Measurements from ENCODE around the gene CELSR2. TPM values are rescaled to one million over a fixed set of nuclear protein-coding genes. Genes with fewer than 3 reads are reported as not detected.
A peak's percentile ranks its signal among the peaks of the same experiment; 100 is the strongest.

Gene CELSR2
- polyA plus RNA-seq, 1 donor, result 11.3 TPM

- DNase-seq, result no peak
- Histone ChIP-seq H3K9me3 (ENCODE audit: control insufficient read depth, low read depth, low read length) (peaks cover 2% of the 10 kb centered on the region), H3K27ac (ENCODE audit: low read length) (no peak overlapping the region), H3K4me3 (ENCODE audit: low read length) (no peak overlapping the region), H3K36me3 (ENCODE audit: control insufficient read depth, insufficient read depth, low read length) (peaks cover 23% of the 10 kb centered on the region), H3K4me1 (ENCODE audit: control insufficient read depth, insufficient read depth, low read length) (peaks cover 43% of the 10 kb centered on the region), H3K27me3 (ENCODE audit: control insufficient read depth, insufficient read depth, low read length) (no peaks in the 10 kb centered on the region)
- no CpG with 5 or more reads among the region's 13 CpGs for WGBS (ENCODE audit: insufficient coverage, low lambda C conversion rate)
These were observed 22.9 kb downstream of the CELSR2 start for GRCh38 chr1:109272021-109272799.

GRCh38 chr1:109272831-109273547 lies 23.6 kb downstream of the CELSR2 start:
- Histone ChIP-seq H3K4me1 (ENCODE audit: control insufficient read depth, insufficient read depth, low read length) (peaks cover 51% of the 10 kb centered on the region), H3K4me3 (ENCODE audit: low read length) (no peak overlapping the region), H3K36me3 (ENCODE audit: control insufficient read depth, insufficient read depth, low read length) (peaks cover 21% of the 10 kb centered on the region), H3K9me3 (ENCODE audit: control insufficient read depth, low read depth, low read length) (peaks cover 2% of the 10 kb centered on the region), H3K27me3 (ENCODE audit: control insufficient read depth, insufficient read depth, low read length) (no peaks in the 10 kb centered on the region), H3K27ac (ENCODE audit: low read length) (no peak overlapping the region)
- WGBS (ENCODE audit: insufficient coverage, low lambda C conversion rate), result no CpG with 5 or more reads among the region's 16 CpGs
- no peak for DNase-seq

- H3K27me3 ChIP-seq (ENCODE audit: control insufficient read depth, insufficient read depth, low read length), result no peaks in the 10 kb centered on the region
- no CpG with 5 or more reads among the region's 30 CpGs for WGBS (ENCODE audit: insufficient coverage, low lambda C conversion rate)
- H3K4me3 ChIP-seq (ENCODE audit: low read length), result peak overlapping the region; percentile 26
- H3K4me1 ChIP-seq (ENCODE audit: control insufficient read depth, insufficient read depth, low read length), result peaks cover 57% of the 10 kb centered on the region
- no peak for DNase-seq
- peak overlapping the region; percentile 76 for H3K27ac ChIP-seq (ENCODE audit: low read length)
- peaks cover 17% of the 10 kb centered on the region for H3K36me3 ChIP-seq (ENCODE audit: control insufficient read depth, insufficient read depth, low read length)
- peaks cover 2% of the 10 kb centered on the region for H3K9me3 ChIP-seq (ENCODE audit: control insufficient read depth, low read depth, low read length)
These were observed 24.4 kb downstream of the CELSR2 start for GRCh38 chr1:109273570-109274288.

- peak; percentile 76 for DNase-seq
- WGBS (ENCODE audit: insufficient coverage, low lambda C conversion rate), result no CpG with 5 or more reads among the region's 24 CpGs
- Histone ChIP-seq H3K36me3 (ENCODE audit: control insufficient read depth, insufficient read depth, low read length) (peaks cover 15% of the 10 kb centered on the region), H3K9me3 (ENCODE audit: control insufficient read depth, low read depth, low read length) (peaks cover 2% of the 10 kb centered on the region), H3K4me3 (ENCODE audit: low read length) (peak overlapping the region; percentile 26), H3K27me3 (ENCODE audit: control insufficient read depth, insufficient read depth, low read length) (no peaks in the 10 kb centered on the region), H3K4me1 (ENCODE audit: control insufficient read depth, insufficient read depth, low read length) (peaks cover 57% of the 10 kb centered on the region), H3K27ac (ENCODE audit: low read length) (peak overlapping the region; percentile 76)
These were observed 25.5 kb downstream of the CELSR2 start for GRCh38 chr1:109274533-109275476.

- H3K36me3 ChIP-seq (ENCODE audit: control insufficient read depth, insufficient read depth, low read length), result peaks cover 19% of the 10 kb centered on the region
- no peak overlapping the region for H3K4me3 ChIP-seq (ENCODE audit: low read length)
- no peaks in the 10 kb centered on the region for H3K27me3 ChIP-seq (ENCODE audit: control insufficient read depth, insufficient read depth, low read length)
- H3K9me3 ChIP-seq (ENCODE audit: control insufficient read depth, low read depth, low read length), result peaks cover 2% of the 10 kb centered on the region
- no CpG with 5 or more reads among the region's 9 CpGs for WGBS (ENCODE audit: insufficient coverage, low lambda C conversion rate)
- H3K27ac ChIP-seq (ENCODE audit: low read length), result peak overlapping the region; percentile 76
- H3K4me1 ChIP-seq (ENCODE audit: control insufficient read depth, insufficient read depth, low read length), result peaks cover 57% of the 10 kb centered on the region
- DNase-seq, result no peak
These were observed 26.5 kb downstream of the CELSR2 start for GRCh38 chr1:109275706-109276345.

- no peak overlapping the region for H3K4me3 ChIP-seq (ENCODE audit: low read length)
- H3K27ac ChIP-seq (ENCODE audit: low read length), result peak overlapping the region; percentile 87
- no CpG with 5 or more reads among the region's 7 CpGs for WGBS (ENCODE audit: insufficient coverage, low lambda C conversion rate)
- H3K27me3 ChIP-seq (ENCODE audit: control insufficient read depth, insufficient read depth, low read length), result no peaks in the 10 kb centered on the region
- peaks cover 67% of the 10 kb centered on the region for H3K4me1 ChIP-seq (ENCODE audit: control insufficient read depth, insufficient read depth, low read length)
- DNase-seq, result peak; percentile 91 to 94
- H3K36me3 ChIP-seq (ENCODE audit: control insufficient read depth, insufficient read depth, low read length), result peaks cover 11% of the 10 kb centered on the region
- H3K9me3 ChIP-seq (ENCODE audit: control insufficient read depth, low read depth, low read length), result peaks cover 2% of the 10 kb centered on the region
These were observed 28.3 kb downstream of the CELSR2 start for GRCh38 chr1:109277434-109278204.

- H3K4me3 ChIP-seq (ENCODE audit: low read length), result no peak overlapping the region
- H3K27ac ChIP-seq (ENCODE audit: low read length), result no peak overlapping the region
- H3K27me3 ChIP-seq (ENCODE audit: control insufficient read depth, insufficient read depth, low read length), result no peaks in the 10 kb centered on the region
- DNase-seq, result no peak
- 94% methylated on average over 3 of the region's 5 CpGs for WGBS (ENCODE audit: insufficient coverage, low lambda C conversion rate)
- H3K36me3 ChIP-seq (ENCODE audit: control insufficient read depth, insufficient read depth, low read length), result peaks cover 11% of the 10 kb centered on the region
- H3K4me1 ChIP-seq (ENCODE audit: control insufficient read depth, insufficient read depth, low read length), result peaks cover 54% of the 10 kb centered on the region
- no peaks in the 10 kb centered on the region for H3K9me3 ChIP-seq (ENCODE audit: control insufficient read depth, low read depth, low read length)
These were observed 30.4 kb downstream of the CELSR2 start for GRCh38 chr1:109279615-109280278.

- DNase-seq, result no peak
These were observed 31.5 kb downstream of the CELSR2 start for GRCh38 chr1:109280862-109281261.

More at GRCh38 chr1:109280862-109281261, 31.5 kb downstream of the CELSR2 start:
- H3K27me3 ChIP-seq (ENCODE audit: control insufficient read depth, insufficient read depth, low read length), result no peaks in the 10 kb centered on the region
- peaks cover 43% of the 10 kb centered on the region for H3K4me1 ChIP-seq (ENCODE audit: control insufficient read depth, insufficient read depth, low read length)
- no peak overlapping the region for H3K4me3 ChIP-seq (ENCODE audit: low read length)
- no peak overlapping the region for H3K27ac ChIP-seq (ENCODE audit: low read length)
- peaks cover 11% of the 10 kb centered on the region for H3K36me3 ChIP-seq (ENCODE audit: control insufficient read depth, insufficient read depth, low read length)
- 100% methylated on average over 1 of the region's 12 CpGs for WGBS (ENCODE audit: insufficient coverage, low lambda C conversion rate)
- no peaks in the 10 kb centered on the region for H3K9me3 ChIP-seq (ENCODE audit: control insufficient read depth, low read depth, low read length)

Data from large intestine (tissue), 3 donors.